ENCODE data around the gene ZNF740.

GRCh38 chr12:53193040-53193439 lies 12.5 kb downstream of the ZNF740 start:
- TF ChIP-seq CTCF (IDR thresholded peaks at IDR 0.05): no peak
- no peak for TF ChIP-seq EZH2 (IDR thresholded peaks at IDR 0.05; ENCODE audit: borderline replicate concordance, insufficient read depth, low read depth, low read length, poor library complexity, severe bottlenecking)

Data from B cell (primary cell).